ENCODE results near the gene DPP8. TPM values are rescaled to one million over a fixed set of nuclear protein-coding genes. Genes with fewer than 3 reads are reported as not detected.

Gene DPP8
- total RNA-seq, 6 experiments from 2014 or later = 7.6 to 12.3 (median 10.3) TPM

- Histone ChIP-seq H3K9me3 (no peaks in the 10 kb centered on the region), H3K36me3 (no peaks in the 10 kb centered on the region), H3K27ac (no peak overlapping the region), H3K4me3 (no peak overlapping the region), H3K27me3 (no peaks in the 10 kb centered on the region), H3K4me1 (no peaks in the 10 kb centered on the region)
- intact Hi-C loops (cut with DNase I) = no loop called here
- no peak for DNase-seq
- WGBS (ENCODE audit: insufficient coverage, low coverage, low lambda C conversion rate, missing lambda C conversion rate) = 54% methylated on average over 7 of the region's 7 CpGs
- TF ChIP-seq POLR2A (IDR thresholded peaks at IDR 0.05) (no peak), CTCF (IDR thresholded peaks at IDR 0.05) (no peak)
- ATAC-seq = no peak
Measured at GRCh38 chr15:65408324-65409035, 109.0 kb downstream of the DPP8 start.

GRCh38 chr15:65406424-65407000, 111.0 kb downstream of the DPP8 start:
- DNase-seq = no peak
- TF ChIP-seq POLR2A (IDR thresholded peaks at IDR 0.05) = no peak
- no peak for TF ChIP-seq CTCF (IDR thresholded peaks at IDR 0.05)

GRCh38 chr15:65405791-65406423, 111.6 kb downstream of the DPP8 start:
- Histone ChIP-seq H3K36me3 (no peaks in the 10 kb centered on the region), H3K4me1 (no peaks in the 10 kb centered on the region), H3K4me3 (no peak overlapping the region), H3K27ac (no peak overlapping the region), H3K9me3 (no peaks in the 10 kb centered on the region), H3K27me3 (no peaks in the 10 kb centered on the region)
- no peak for ATAC-seq
- no peak for DNase-seq
- TF ChIP-seq POLR2A (IDR thresholded peaks at IDR 0.05) (no peak), CTCF (IDR thresholded peaks at IDR 0.05) (no peak)
- WGBS (ENCODE audit: insufficient coverage, low coverage, low lambda C conversion rate, missing lambda C conversion rate) = 89% methylated on average over 7 of the region's 7 CpGs
- intact Hi-C loops (cut with DNase I) = no loop called here

More at GRCh38 chr15:65406424-65407000, 111.0 kb downstream of the DPP8 start:
- H3K4me1 ChIP-seq = no peaks in the 10 kb centered on the region
- no peaks in the 10 kb centered on the region for H3K27me3 ChIP-seq
- H3K4me3 ChIP-seq = no peak overlapping the region
- no peak for ATAC-seq
- H3K27ac ChIP-seq = no peak overlapping the region
- H3K36me3 ChIP-seq = no peaks in the 10 kb centered on the region
- intact Hi-C loops (cut with DNase I) = no loop called here
- no peaks in the 10 kb centered on the region for H3K9me3 ChIP-seq
- WGBS (ENCODE audit: insufficient coverage, low coverage, low lambda C conversion rate, missing lambda C conversion rate) = 75% methylated on average over 5 of the region's 10 CpGs

- no peaks in the 10 kb centered on the region for H3K36me3 ChIP-seq
- H3K27me3 ChIP-seq = no peaks in the 10 kb centered on the region
- WGBS (ENCODE audit: insufficient coverage, low coverage, low lambda C conversion rate, missing lambda C conversion rate) = 77% methylated on average over 5 of the region's 6 CpGs
- ATAC-seq = no peak
- H3K4me3 ChIP-seq = no peak overlapping the region
- DNase-seq = no peak
- H3K4me1 ChIP-seq = no peaks in the 10 kb centered on the region
- no peak overlapping the region for H3K27ac ChIP-seq
- H3K9me3 ChIP-seq = no peaks in the 10 kb centered on the region
- intact Hi-C loops (cut with DNase I) = no loop called here
- TF ChIP-seq CTCF (IDR thresholded peaks at IDR 0.05) (no peak), POLR2A (IDR thresholded peaks at IDR 0.05) (no peak)
Measured at GRCh38 chr15:65404186-65404872, 113.2 kb downstream of the DPP8 start.
